Measurements from ENCODE around the gene MBD1. TPM values are rescaled to one million over a fixed set of nuclear protein-coding genes. Genes with fewer than 3 reads are reported as not detected.

The MBD1 gene
- total and polyA plus RNA-seq, 2 of the 13 experiments (the other 11 are each of a cell fraction or from before 2014, with no cell fraction given), result 25.5 to 28.6 TPM

DNA sequence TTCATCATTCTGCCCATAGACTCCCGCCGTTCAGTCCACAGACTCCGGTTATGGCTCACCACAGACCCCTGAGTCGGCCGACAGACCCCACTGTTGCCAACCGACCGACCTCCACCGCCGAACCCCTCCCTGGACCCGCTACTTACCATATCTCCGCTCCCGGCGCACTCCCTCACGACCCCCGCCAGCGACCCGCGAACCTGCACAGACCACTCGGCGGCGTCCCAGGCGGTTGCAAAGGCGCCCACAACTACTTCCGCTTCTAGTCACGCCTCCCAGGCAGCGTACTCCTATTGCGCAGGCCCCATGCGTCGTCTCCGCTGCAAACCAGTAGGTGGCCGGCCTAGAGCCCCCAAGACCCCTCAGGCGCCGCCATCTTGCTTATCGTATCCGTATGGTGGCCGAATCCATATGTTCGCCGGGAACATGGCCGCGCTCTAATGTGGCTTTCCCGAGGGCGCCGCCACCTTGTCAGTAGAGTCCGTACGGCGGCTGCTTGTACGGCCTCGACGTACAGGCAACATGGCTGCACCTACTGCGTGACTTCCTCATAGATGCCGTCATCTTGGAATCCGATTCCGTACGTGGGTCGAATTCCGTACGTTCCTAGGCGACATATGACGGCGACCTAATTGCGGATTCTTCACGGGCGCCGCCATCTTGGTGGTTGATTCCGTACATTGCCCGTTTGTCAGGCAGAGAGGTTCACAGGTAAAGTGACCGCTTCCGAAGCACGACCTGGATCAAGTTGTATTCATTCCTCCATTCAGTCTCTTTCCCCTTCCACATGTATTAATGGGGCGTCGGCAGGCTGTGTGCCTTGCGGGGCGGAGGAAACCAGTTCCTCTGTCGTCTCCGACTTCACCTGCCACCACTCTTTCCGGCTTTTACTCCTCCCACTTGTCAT, 6.4 kb upstream of the MBD1 start, which contains the start of gene CXXC1 (continued):
- peak; percentile 39; the same call in 1 of the 2 replicates for TF ChIP-seq ZNF709 (CRISPR knock-in tag; IDR thresholded peaks at IDR 0.05)
- TF ChIP-seq ZMAT3 (CRISPR knock-in tag; conservative IDR thresholded peaks at IDR 0.05), result peak; percentile 29
- TF ChIP-seq MED13 (CRISPR knock-in tag; IDR thresholded peaks at IDR 0.05), result no peak
- TF ChIP-seq, protein P1, sequence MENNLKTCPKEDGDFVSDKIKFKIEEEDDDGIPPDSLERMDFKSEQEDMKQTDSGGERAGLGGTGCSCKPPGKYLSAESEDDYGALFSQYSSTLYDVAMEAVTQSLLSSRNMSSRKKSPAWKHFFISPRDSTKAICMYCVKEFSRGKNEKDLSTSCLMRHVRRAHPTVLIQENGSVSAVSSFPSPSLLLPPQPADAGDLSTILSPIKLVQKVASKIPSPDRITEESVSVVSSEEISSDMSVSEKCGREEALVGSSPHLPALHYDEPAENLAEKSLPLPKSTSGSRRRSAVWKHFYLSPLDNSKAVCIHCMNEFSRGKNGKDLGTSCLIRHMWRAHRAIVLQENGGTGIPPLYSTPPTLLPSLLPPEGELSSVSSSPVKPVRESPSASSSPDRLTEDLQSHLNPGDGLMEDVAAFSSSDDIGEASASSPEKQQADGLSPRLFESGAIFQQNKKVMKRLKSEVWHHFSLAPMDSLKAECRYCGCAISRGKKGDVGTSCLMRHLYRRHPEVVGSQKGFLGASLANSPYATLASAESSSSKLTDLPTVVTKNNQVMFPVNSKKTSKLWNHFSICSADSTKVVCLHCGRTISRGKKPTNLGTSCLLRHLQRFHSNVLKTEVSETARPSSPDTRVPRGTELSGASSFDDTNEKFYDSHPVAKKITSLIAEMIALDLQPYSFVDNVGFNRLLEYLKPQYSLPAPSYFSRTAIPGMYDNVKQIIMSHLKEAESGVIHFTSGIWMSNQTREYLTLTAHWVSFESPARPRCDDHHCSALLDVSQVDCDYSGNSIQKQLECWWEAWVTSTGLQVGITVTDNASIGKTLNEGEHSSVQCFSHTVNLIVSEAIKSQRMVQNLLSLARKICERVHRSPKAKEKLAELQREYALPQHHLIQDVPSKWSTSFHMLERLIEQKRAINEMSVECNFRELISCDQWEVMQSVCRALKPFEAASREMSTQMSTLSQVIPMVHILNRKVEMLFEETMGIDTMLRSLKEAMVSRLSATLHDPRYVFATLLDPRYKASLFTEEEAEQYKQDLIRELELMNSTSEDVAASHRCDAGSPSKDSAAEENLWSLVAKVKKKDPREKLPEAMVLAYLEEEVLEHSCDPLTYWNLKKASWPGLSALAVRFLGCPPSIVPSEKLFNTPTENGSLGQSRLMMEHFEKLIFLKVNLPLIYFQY (CRISPR knock-in tag; IDR thresholded peaks at IDR 0.05; ENCODE audit: borderline replicate concordance), result peak; percentile 30; the same call in 1 of the 2 replicates
- TF ChIP-seq CENPX (CRISPR knock-in tag; IDR thresholded peaks at IDR 0.05), result no peak
- TF ChIP-seq SP4 (CRISPR knock-in tag; IDR thresholded peaks at IDR 0.05), result peak; percentile 84; the same call in 1 of the 2 replicates
- peak; percentile 35; the same call in 1 of the 2 replicates for TF ChIP-seq FOXK2 (IDR thresholded peaks at IDR 0.05)
- peak; percentile 45; the same call in 1 of the 2 replicates for TF ChIP-seq EHMT2 (IDR thresholded peaks at IDR 0.05; ENCODE audit: borderline replicate concordance, low read depth, low read length)
- TF ChIP-seq GATAD1 (CRISPR knock-in tag; IDR thresholded peaks at IDR 0.05), result peak; percentile 83
- 0 out of 2 replicates have a peak, but pooled peaks have one; percentile 71 for TF ChIP-seq EED (CRISPR knock-in tag; IDR thresholded peaks at IDR 0.05)
- TF ChIP-seq HOXD1 (CRISPR knock-in tag; IDR thresholded peaks at IDR 0.05), result peak; percentile 58; the same call in 1 of the 2 replicates
- TF ChIP-seq ARNT2 (CRISPR knock-in tag; IDR thresholded peaks at IDR 0.05; ENCODE audit: low read depth), result peak; percentile 68; the same call in 1 of the 2 replicates
- TF ChIP-seq YEATS4 (CRISPR knock-in tag; IDR thresholded peaks at IDR 0.05; ENCODE audit: borderline replicate concordance), result no peak; the same call in 1 of the 2 replicates
- TF ChIP-seq, protein P2, sequence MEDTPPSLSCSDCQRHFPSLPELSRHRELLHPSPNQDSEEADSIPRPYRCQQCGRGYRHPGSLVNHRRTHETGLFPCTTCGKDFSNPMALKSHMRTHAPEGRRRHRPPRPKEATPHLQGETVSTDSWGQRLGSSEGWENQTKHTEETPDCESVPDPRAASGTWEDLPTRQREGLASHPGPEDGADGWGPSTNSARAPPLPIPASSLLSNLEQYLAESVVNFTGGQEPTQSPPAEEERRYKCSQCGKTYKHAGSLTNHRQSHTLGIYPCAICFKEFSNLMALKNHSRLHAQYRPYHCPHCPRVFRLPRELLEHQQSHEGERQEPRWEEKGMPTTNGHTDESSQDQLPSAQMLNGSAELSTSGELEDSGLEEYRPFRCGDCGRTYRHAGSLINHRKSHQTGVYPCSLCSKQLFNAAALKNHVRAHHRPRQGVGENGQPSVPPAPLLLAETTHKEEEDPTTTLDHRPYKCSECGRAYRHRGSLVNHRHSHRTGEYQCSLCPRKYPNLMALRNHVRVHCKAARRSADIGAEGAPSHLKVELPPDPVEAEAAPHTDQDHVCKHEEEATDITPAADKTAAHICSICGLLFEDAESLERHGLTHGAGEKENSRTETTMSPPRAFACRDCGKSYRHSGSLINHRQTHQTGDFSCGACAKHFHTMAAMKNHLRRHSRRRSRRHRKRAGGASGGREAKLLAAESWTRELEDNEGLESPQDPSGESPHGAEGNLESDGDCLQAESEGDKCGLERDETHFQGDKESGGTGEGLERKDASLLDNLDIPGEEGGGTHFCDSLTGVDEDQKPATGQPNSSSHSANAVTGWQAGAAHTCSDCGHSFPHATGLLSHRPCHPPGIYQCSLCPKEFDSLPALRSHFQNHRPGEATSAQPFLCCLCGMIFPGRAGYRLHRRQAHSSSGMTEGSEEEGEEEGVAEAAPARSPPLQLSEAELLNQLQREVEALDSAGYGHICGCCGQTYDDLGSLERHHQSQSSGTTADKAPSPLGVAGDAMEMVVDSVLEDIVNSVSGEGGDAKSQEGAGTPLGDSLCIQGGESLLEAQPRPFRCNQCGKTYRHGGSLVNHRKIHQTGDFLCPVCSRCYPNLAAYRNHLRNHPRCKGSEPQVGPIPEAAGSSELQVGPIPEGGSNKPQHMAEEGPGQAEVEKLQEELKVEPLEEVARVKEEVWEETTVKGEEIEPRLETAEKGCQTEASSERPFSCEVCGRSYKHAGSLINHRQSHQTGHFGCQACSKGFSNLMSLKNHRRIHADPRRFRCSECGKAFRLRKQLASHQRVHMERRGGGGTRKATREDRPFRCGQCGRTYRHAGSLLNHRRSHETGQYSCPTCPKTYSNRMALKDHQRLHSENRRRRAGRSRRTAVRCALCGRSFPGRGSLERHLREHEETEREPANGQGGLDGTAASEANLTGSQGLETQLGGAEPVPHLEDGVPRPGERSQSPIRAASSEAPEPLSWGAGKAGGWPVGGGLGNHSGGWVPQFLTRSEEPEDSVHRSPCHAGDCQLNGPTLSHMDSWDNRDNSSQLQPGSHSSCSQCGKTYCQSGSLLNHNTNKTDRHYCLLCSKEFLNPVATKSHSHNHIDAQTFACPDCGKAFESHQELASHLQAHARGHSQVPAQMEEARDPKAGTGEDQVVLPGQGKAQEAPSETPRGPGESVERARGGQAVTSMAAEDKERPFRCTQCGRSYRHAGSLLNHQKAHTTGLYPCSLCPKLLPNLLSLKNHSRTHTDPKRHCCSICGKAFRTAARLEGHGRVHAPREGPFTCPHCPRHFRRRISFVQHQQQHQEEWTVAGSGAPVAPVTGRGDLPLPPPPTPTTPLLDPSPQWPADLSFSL (CRISPR knock-in tag; IDR thresholded peaks at IDR 0.05), result no peak
- TF ChIP-seq ZKSCAN5 (CRISPR knock-in tag; IDR thresholded peaks at IDR 0.05), result no peak
- TF ChIP-seq MED1 (CRISPR knock-in tag; IDR thresholded peaks at IDR 0.05), result peak; percentile 66; the same call in 1 of the 2 replicates
- TF ChIP-seq NR2F6 (IDR thresholded peaks at IDR 0.05), result no peak
- TF ChIP-seq NR2F6 (CRISPR knock-in tag; IDR thresholded peaks at IDR 0.05), result peak; percentile 34; the same call in 1 of the 2 replicates

All from HepG2 (cell line).